GM12891 (cell line): Measurements from ENCODE around the gene MYO1D.

Experiments
- POLR2A ChIP-seq: IDR thresholded peaks from 2 replicates; pipeline ENCODE4 v1.6.1; 2011; ENCODE audit warnings: low read depth, low read length, control low read depth
- POLR2AphosphoS5 ChIP-seq: IDR thresholded peaks from 2 replicates; pipeline ENCODE4 v1.6.1; 2011; ENCODE audit warnings: low read depth, low read length, control low read depth
- POU2F2 ChIP-seq: IDR thresholded peaks from 2 replicates; pipeline ENCODE4 v1.6.1; 2011; ENCODE audit warnings: low read depth, mild to moderate bottlenecking, control low read depth, low read length, moderate library complexity
- SPI1 ChIP-seq: IDR thresholded peaks from 2 replicates; pipeline ENCODE4 v1.6.1; 2011; ENCODE audit warnings: low read depth, low read length, control low read depth

- TF ChIP-seq POLR2A (no peak), POLR2AphosphoS5 (no peak), POU2F2 (no peak), SPI1 (no peak)
Observed at GRCh38 chr17:32610943-32611342, 266.0 kb downstream of the MYO1D start.
